T-helper 2 cell (primary cell): Measurements from ENCODE around the gene PANK1.
"Not testable (repeated sequence)": the region's sequence is repeated elsewhere in the genome, so short reads cannot be mapped to it uniquely, and the experiment has no call there.

Experiments
- DNase-seq, 5 experiments: peaks; one replicate each; pipeline versions ENCODE4 v3.0.0 to v3.0.0-alpha.2; 2012 to 2022

PANK1 gene

GRCh38 chr10:89651916-89652573 is 7.0 kb upstream of the PANK1 start:
- no peak for DNase-seq

DNA sequence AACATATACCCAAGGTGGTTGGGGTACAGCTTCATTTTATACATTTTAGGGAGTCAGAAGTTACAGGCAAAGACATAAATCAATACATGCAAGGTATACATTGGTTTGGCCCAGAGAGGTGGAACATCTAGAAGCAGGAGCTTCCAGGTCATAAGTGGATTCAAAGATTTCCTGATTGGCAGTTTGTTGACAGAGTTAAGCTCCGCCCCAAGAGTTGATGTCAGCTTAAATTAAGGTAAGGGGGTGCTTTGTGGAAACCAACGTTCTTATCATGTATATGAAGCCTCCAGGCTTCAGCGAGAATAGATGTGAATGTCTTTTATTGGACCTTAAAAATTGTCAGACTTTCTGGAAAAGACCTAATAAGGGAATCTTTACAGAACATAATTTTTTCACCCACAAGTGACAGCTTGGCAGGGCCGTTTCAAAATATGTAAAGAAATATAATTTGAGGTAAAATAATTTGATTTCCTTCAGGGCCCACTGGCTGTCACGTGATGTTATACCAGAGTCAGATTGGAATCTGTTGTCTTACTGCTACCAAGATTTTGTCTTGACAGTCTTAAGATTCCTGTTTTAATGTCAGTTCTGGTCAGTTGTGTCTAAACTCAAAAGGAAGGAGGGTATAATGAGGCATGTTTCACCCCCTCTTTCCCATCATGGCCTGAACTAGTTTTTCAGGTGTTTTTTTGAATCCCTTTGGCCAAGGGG is 6.3 kb upstream of the PANK1 start:
- no peak for DNase-seq

DNA sequence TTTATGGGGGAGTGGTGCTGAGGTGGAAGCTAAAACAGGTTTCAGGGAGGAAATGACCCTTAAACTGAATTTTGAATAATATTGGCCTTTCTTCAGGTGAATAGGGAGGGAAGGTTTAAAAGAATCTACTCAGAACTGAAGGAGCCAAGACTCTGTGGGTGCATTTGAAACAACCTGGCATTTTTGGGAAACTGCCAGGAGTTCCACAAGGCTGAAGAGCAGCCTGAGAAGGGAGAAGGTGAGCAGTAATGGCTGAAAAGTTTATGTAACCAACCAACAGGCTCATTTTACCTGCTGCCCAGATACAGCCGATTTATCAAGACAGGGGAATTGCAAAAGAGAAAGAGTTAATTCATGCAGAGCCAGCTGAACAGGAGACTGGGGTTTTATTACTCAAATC is 4.0 kb upstream of the PANK1 start:
- DNase-seq: no peak

- no peak for DNase-seq
These were observed 3.0 kb upstream of the PANK1 start for GRCh38 chr10:89648074-89648473.

DNA sequence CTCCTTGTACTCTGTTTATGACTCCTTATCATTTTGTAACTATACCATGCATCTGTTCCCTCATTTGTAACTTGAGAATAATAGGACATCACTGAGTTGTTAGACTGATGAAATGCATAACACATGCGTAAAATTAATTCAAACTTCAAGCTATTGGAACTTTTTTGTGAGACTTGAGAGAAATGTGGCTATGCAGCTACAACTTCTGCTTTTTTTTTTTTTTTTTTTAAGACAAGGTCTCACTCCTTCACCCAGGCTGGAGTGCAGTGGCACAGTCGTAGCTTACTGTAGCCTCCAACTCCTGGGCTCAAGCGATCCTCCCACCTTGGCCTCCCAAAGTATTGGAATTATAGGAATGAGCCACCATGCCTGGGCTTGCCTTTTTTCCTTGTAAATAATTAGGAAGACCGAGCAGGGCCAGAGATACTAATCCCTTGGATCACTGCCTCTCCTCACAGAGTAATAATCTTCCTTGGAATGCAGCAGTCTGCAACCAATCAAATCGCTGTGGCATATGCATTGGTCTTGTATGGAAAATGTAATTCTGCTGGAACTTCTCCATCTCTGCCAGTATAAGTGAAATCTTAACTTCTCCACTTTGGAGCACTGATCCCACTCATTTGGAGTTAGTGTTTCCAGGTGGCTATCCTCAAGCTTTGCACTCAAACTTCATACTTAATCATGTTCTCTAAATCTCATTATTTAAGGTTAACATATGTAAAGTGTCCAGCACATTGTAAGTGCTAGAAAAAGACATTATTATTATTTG is 2.0 kb upstream of the PANK1 start:
- DNase-seq: no peak

- DNase-seq: no peak
These were observed 715 bp upstream of the PANK1 start for GRCh38 chr10:89645742-89646172.

- no peak for DNase-seq
These were observed 413 bp downstream of the PANK1 start for GRCh38 chr10:89644691-89644966.

DNA sequence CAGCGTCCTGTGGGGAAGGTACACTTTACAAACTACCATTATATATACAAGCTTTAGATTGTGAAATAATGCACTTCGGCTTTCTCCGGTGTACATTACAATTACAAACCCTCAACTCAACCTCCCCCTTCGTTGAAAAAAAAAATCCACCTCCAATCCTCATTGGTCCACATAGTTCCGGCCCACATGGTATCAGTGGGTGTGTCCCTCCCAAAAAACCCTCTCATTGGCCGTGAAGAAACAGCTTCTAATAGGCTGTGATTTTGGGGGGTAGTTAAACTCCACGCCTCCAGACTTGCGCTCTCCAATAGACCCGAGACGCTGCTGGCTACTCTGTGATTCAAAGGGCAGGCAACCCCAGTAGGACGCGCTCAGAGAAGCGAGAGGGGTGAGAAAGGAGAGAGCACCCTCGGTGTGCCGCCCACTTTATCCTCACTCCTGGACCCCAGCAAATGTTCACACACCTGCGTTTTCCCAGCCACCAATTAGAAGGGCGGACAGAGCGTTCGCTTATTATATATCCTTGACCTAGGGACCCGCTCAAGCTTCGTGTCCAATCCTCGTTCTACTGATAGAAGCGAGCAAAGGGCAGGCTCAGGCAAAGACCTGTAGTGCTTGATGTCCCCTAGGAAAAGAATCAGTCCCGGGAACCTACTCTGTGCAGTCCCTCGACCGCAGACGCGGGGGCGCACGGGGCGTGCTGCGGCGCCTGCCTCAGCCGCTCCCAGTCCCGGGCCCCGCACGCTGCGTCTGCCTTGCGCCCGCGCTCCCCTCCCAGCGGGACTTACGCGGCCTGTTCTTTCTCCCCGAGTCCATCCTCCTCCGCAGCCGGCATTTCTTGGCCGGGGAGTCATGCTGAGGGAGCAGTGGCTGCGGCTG is 991 bp downstream of the PANK1 start:
- peak; percentile 19 to 97 (median 55) for DNase-seq

DNA sequence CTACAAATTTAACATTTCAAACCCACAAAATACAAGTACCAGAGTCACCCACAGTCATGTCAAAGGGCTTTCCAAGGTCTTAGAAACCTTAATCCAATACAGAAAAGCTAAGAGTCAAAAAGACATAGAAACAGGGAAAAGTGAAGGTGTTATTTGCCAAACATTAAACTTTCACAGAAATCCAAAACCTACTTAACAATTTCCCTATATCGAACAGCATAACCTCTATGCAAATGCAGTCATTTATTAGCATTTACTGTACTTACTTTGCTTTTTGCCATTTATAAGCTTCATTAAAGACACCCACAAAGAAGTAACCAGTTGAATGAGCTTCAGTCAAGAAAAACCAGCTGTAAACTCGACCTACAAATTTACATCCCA is 1.6 kb downstream of the PANK1 start:
- DNase-seq: no peak

DNA sequence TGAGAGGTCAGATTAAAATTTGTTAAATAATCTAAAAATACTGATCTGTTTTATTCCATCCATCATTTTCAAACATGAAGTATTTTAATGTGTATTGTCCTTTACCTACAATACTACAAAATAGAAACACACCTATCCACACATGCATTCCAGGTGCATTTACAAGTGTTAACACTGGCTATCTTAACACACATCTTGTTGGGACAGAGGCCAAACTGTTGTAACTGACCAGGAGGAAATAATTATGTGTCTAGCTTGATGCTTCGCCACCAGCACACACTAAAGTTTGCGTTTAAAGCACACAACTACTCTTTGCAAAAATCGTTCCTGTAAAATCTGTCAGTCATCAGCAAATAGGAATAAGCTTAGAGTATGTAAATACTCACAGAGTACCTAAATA is 2.8 kb downstream of the PANK1 start:
- no peak for DNase-seq

- DNase-seq: no peak
These were observed 4.8 kb downstream of the PANK1 start for GRCh38 chr10:89640241-89640640.

GRCh38 chr10:89639326-89639725 is 5.7 kb downstream of the PANK1 start:
- no peak for DNase-seq

DNA sequence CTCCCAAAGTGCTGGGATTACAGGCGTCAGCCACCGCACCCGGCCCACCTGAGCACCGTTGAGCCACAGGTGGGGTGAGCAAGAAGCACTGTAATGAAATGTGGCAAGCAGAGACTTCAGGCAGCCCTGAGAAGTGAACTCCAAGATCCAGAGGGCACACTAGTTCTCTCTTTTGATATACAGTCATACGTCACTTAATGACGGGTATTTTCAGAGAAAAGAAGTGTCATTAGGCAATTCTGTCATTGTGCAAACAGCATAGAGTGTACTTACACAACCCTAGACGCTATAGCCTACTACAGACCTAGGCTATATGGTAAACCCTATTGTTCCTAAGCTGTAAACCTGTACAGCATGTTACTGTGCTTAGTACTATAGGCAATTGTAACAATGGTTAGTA is 7.9 kb downstream of the PANK1 start:
- no peak for DNase-seq

GRCh38 chr10:89634637-89635036 is 10.4 kb downstream of the PANK1 start:
- DNase-seq: no peak

DNA sequence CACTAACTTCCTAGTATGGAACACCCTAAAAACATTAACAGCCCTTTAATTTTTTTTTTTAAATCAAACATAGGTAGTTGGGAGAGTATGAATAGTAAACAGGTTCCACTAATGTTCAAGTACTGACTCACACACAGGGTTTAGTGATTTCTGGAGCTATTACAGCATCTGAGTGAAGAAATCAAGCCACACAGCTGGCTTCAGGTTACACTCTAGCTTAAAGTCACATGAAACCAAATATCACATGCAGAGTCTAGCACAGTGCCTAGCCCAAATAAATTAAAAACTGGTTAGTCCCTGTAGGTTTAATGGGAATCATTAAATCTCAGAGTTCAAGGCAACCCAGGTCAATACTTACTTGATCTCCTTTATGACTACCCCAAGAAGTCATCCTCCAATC is 11.6 kb downstream of the PANK1 start:
- no peak for DNase-seq

GRCh38 chr10:89632824-89633223 is 12.2 kb downstream of the PANK1 start:
- DNase-seq: no peak

GRCh38 chr10:89627830-89628229 is 17.2 kb downstream of the PANK1 start:
- no peak for DNase-seq

- no peak for DNase-seq
These were observed 19.8 kb downstream of the PANK1 start for GRCh38 chr10:89625041-89625765.

DNA sequence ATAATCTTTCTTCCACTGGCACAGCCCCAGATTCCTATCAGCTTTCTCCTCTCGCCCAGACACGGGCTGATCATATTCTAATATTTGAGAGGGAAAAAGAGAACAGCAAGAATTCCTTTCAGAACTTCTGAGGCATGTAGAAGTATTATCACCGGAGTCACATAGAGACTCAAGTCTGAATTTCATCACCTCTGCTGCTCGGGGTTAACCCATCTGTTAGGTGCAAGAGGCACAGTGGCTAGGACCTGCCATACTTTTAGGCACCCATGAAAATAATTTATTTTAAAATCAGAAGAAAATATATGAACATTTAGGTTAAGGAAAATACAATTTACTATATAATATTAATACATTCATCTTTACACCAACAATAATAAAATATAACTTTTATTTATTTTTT is 21.0 kb downstream of the PANK1 start:
- DNase-seq: no peak

GRCh38 chr10:89622151-89622550 is 22.9 kb downstream of the PANK1 start:
- DNase-seq: no peak

GRCh38 chr10:89621438-89621837 is 23.6 kb downstream of the PANK1 start:
- DNase-seq: no peak

DNA sequence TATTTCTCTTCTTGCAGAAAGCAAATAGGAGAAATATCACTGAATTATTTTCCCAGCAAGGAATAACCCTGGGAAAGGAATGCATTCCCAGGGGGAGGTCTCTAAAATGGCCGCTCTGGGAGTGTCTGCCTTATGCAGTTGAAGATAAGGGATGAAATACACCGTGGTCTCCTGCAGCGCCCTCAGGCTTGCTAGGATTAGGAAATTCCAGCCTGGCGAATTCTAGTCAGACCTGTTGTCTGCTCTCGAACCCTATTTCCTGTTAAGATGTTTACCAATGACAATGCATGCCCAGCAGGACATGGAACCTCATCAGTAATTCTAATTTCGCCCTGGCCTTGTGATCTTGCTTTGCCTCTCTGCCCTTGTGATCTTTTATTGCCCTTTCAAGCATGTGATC is 24.7 kb downstream of the PANK1 start:
- not testable (repeated sequence) for DNase-seq
